ENCODE measurements around the gene SCG5.

Gene SCG5

GRCh38 chr15:32643907-32644445 is 2.5 kb downstream of the SCG5 start:
- peaks cover 4% of the 10 kb centered on the region; the same call in 1 of the 2 replicates for H3K36me3 ChIP-seq (ENCODE audit: insufficient read depth)
- no peak for TF ChIP-seq CTCF (conservative IDR thresholded peaks at IDR 0.05; ENCODE audit: low read depth, low read length)
- no peaks in the 10 kb centered on the region for H3K4me1 ChIP-seq (ENCODE audit: low read depth, poor library complexity, severe bottlenecking)
- no peaks in the 10 kb centered on the region for H3K79me2 ChIP-seq (ENCODE audit: insufficient read depth, low read depth)
- H2AFZ ChIP-seq (ENCODE audit: low read depth), result no peak overlapping the region
- H3K27me3 ChIP-seq (ENCODE audit: insufficient read depth, low read depth), result no peaks in the 10 kb centered on the region
- no peak overlapping the region for H3K4me2 ChIP-seq
- H3K4me3 ChIP-seq (IDR thresholded peaks at IDR 0.05; ENCODE audit: insufficient read depth, low read depth, low read length), result no peak overlapping the region
- no peaks in the 10 kb centered on the region for H4K20me1 ChIP-seq (ENCODE audit: insufficient read depth)
- H3K9ac ChIP-seq, result no peak overlapping the region
- H3K27ac ChIP-seq, result no peak overlapping the region

DNA sequence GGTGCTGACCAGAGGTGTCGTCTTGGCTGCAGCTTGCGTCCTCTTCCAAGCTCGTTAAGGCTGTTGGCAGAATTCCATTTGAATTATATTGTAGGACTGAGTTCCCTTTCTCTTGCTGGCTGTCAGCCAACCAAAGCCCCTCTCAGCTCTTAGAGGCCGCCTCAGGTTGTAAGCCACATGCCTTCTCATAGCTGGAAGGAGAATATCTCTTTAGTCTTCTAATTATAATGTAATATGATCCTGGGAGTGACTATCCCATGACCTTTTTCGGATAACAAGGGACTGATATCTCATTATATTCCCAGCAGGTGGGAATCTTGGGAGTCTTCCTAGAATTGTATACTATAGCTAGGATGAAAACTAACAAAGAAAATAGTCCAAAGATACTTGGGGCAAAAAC is 4.8 kb downstream of the SCG5 start:
- H3K9ac ChIP-seq, result no peak overlapping the region
- no peak overlapping the region for H3K4me2 ChIP-seq
- H3K4me1 ChIP-seq (ENCODE audit: low read depth, poor library complexity, severe bottlenecking), result peaks cover under 1% of the 10 kb centered on the region

GRCh38 chr15:32649342-32649741 is 7.8 kb downstream of the SCG5 start:
- Histone ChIP-seq H3K4me1 (ENCODE audit: low read depth, poor library complexity, severe bottlenecking) (peaks cover 9% of the 10 kb centered on the region), H3K27me3 (ENCODE audit: insufficient read depth, low read depth) (no peaks in the 10 kb centered on the region), H2AFZ (ENCODE audit: low read depth) (no peak overlapping the region), H3K79me2 (ENCODE audit: insufficient read depth, low read depth) (no peaks in the 10 kb centered on the region), H4K20me1 (ENCODE audit: insufficient read depth) (no peaks in the 10 kb centered on the region), H3K4me2 (no peak overlapping the region), H3K4me3 (IDR thresholded peaks at IDR 0.05; ENCODE audit: insufficient read depth, low read depth, low read length) (no peak overlapping the region), H3K36me3 (ENCODE audit: insufficient read depth) (no peaks in the 10 kb centered on the region), H3K27ac (no peak overlapping the region), H3K9ac (no peak overlapping the region)
- TF ChIP-seq CTCF (conservative IDR thresholded peaks at IDR 0.05; ENCODE audit: low read depth, low read length), result peak; percentile 59

More for the DNA sequence above, 4.8 kb downstream of the SCG5 start:
- Histone ChIP-seq H3K79me2 (ENCODE audit: insufficient read depth, low read depth) (no peaks in the 10 kb centered on the region), H4K20me1 (ENCODE audit: insufficient read depth) (no peaks in the 10 kb centered on the region), H3K4me3 (IDR thresholded peaks at IDR 0.05; ENCODE audit: insufficient read depth, low read depth, low read length) (no peak overlapping the region), H2AFZ (ENCODE audit: low read depth) (no peak overlapping the region), H3K27me3 (ENCODE audit: insufficient read depth, low read depth) (no peaks in the 10 kb centered on the region), H3K27ac (no peak overlapping the region), H3K36me3 (ENCODE audit: insufficient read depth) (no peaks in the 10 kb centered on the region)
- no peak for TF ChIP-seq CTCF (conservative IDR thresholded peaks at IDR 0.05; ENCODE audit: low read depth, low read length)

- Histone ChIP-seq H2AFZ (ENCODE audit: low read depth) (no peak overlapping the region), H4K20me1 (ENCODE audit: insufficient read depth) (no peaks in the 10 kb centered on the region), H3K27ac (no peak overlapping the region), H3K36me3 (ENCODE audit: insufficient read depth) (no peaks in the 10 kb centered on the region), H3K27me3 (ENCODE audit: insufficient read depth, low read depth) (no peaks in the 10 kb centered on the region), H3K4me2 (no peak overlapping the region), H3K4me3 (IDR thresholded peaks at IDR 0.05; ENCODE audit: insufficient read depth, low read depth, low read length) (no peak overlapping the region), H3K79me2 (ENCODE audit: insufficient read depth, low read depth) (no peaks in the 10 kb centered on the region), H3K9ac (no peak overlapping the region), H3K4me1 (ENCODE audit: low read depth, poor library complexity, severe bottlenecking) (peaks cover 9% of the 10 kb centered on the region)
- TF ChIP-seq CTCF (conservative IDR thresholded peaks at IDR 0.05; ENCODE audit: low read depth, low read length), result peak; percentile 94
These were observed 9.8 kb downstream of the SCG5 start for GRCh38 chr15:32651229-32651837.
